ENCODE results near the gene NELL2. TPM values are rescaled to one million over a fixed set of nuclear protein-coding genes. Genes with fewer than 3 reads are reported as not detected.

NELL2 gene
- total and polyA plus RNA-seq, 9 of the 15 experiments (the other 6 are each of a cell fraction or from before 2014, with no cell fraction given), result 0.32 to 1.1 (median 0.53) TPM

DNA sequence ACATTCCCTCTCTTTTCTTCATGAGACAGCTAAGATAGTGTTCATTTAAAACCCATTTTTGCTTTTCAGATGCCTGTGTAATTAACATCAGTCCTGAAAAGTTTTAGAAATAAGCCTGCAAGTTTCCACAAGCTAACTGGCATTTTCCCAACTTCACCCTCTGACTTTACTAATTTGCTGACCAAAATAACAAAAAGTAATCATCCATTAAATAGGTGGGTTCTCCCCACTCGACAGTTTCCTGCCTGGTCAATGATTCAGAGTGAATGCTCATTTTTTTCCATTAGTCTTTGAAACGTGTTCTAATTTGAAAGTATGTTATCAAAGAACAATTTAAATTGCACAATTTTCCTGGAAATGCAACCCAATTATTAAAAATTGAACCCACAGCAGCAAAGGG is 23.6 kb downstream of the NELL2 start:
- TF ChIP-seq HMBOX1 (IDR thresholded peaks at IDR 0.05) (no peak), MCM3 (IDR thresholded peaks at IDR 0.05) (no peak), WHSC1 (IDR thresholded peaks at IDR 0.05; ENCODE audit: low read length) (no peak), ZNF174 (CRISPR knock-in tag; IDR thresholded peaks at IDR 0.05) (no peak), HNRNPUL1 (IDR thresholded peaks at IDR 0.05; ENCODE audit: low read length) (no peak), RNF2 (IDR thresholded peaks at IDR 0.05) (no peak), HDAC2 (IDR thresholded peaks at IDR 0.05) (no peak), TAF7 (tag; IDR thresholded peaks at IDR 0.05) (no peak), RBM39 (optimal IDR thresholded peaks at IDR 0.05; ENCODE audit: low read depth, low read length) (no peak), ZNF23 (CRISPR knock-in tag; IDR thresholded peaks at IDR 0.05) (no peak), SRSF1 (IDR thresholded peaks at IDR 0.05; ENCODE audit: low read depth, low read length) (no peak)
- TF ChIP-seq, protein P1, sequence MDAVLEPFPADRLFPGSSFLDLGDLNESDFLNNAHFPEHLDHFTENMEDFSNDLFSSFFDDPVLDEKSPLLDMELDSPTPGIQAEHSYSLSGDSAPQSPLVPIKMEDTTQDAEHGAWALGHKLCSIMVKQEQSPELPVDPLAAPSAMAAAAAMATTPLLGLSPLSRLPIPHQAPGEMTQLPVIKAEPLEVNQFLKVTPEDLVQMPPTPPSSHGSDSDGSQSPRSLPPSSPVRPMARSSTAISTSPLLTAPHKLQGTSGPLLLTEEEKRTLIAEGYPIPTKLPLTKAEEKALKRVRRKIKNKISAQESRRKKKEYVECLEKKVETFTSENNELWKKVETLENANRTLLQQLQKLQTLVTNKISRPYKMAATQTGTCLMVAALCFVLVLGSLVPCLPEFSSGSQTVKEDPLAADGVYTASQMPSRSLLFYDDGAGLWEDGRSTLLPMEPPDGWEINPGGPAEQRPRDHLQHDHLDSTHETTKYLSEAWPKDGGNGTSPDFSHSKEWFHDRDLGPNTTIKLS (IDR thresholded peaks at IDR 0.05; ENCODE audit: borderline replicate concordance, low read depth), result no peak
- Histone ChIP-seq H3K27ac (ENCODE audit: extremely low read depth, low read depth, low read length) (no peak overlapping the region), H3K79me2 (ENCODE audit: control insufficient read depth, insufficient read depth, low read length) (no peaks in the 10 kb centered on the region), H2AFZ (ENCODE audit: low read depth, low read length) (no peak overlapping the region), H4K20me1 (replicated peaks; ENCODE audit: control insufficient read depth, insufficient read depth, low read length) (no peaks in the 10 kb centered on the region), H3K9ac (ENCODE audit: insufficient read depth in 1 of 2, low read depth in 2 of 2, low read length in 2 of 2) (no peak overlapping the region), H3K27me3 (ENCODE audit: control insufficient read depth in 2 of 2, insufficient read depth in 2 of 2, low read length in 2 of 2) (no peaks in the 10 kb centered on the region), H3K4me2 (ENCODE audit: insufficient read depth, low read length) (no peak overlapping the region), H3K4me1 (replicated peaks in 1 of 2; ENCODE audit: control insufficient read depth in 2 of 2, insufficient read depth in 2 of 2, low read length in 2 of 2) (no peaks in the 10 kb centered on the region), H3K36me3 (ENCODE audit: control insufficient read depth, insufficient read depth, low read length) (no peaks in the 10 kb centered on the region), H3K9me3 (replicated peaks; ENCODE audit: control insufficient read depth, insufficient read depth, low read depth, low read length) (no peaks in the 10 kb centered on the region), H3K4me3 (no peak overlapping the region), H3K9me1 (ENCODE audit: control insufficient read depth, insufficient read depth, low read length) (no peaks in the 10 kb centered on the region)
- ChIA-PET CTCF (ENCODE audit: low intra/inter-chr PET ratio) (no interaction called here), POLR2A (no interaction called here)
- DNase-seq (ENCODE audit: extremely low read depth in 1 of 4, low spot score in 3 of 4) (no peak), ATAC-seq (no peak), FAIRE-seq (no peak)
- in situ Hi-C loops (cut with MboI) (no loop called here), intact Hi-C loops (cut with micrococcal nuclease) (no loop called here)
- 0% methylated on average over 2 of the region's 2 CpGs for WGBS (ENCODE audit: insufficient coverage, low coverage, missing lambda C conversion rate)
- no TSS peak for BruUV-seq (replicated peaks)

All from K562 (cell line).